Stomach (tissue), 9 donors: Measurements from ENCODE around the gene RAC2. TPM values are rescaled to one million over a fixed set of nuclear protein-coding genes. Genes with fewer than 3 reads are reported as not detected.

Source experiments
- DNase-seq, 2 donors: peaks; one replicate each; pipeline versions ENCODE4 v3.0.0 to v3.0.0-alpha.2; 2013 to 2019
- H3K27ac ChIP-seq, 5 donors: fragments of 200-600 bp in 4 of 5; sonication (generic) in 4 of 5; one replicate each; pipeline ENCODE4 v1.5.1; 2013 to 2019; ENCODE audit warnings: mild to moderate bottlenecking in 1 of 5, moderate library complexity in 1 of 5
- H3K27me3 ChIP-seq, 3 donors: fragments of 200-600 bp; sonication (generic); one replicate each; pipeline ENCODE4 v1.5.1; 2017 to 2019; ENCODE audit warnings: mixed run types in 1 of 3
- H3K36me3 ChIP-seq, 4 donors: fragments of 200-600 bp; sonication (generic); 1 replicate in 3 of 4; 2 replicates in 1 of 4; pipeline ENCODE4 v1.5.1; 2016 to 2019
- H3K4me1 ChIP-seq, 4 donors: fragments of 200-600 bp; sonication (generic); one replicate each; pipeline ENCODE4 v1.5.1; 2016 to 2019
- H3K4me3 ChIP-seq, 4 donors: fragments of 200-600 bp; sonication (generic) in 3 of 4; one replicate each; pipeline ENCODE4 v1.5.1; 2016 to 2019; ENCODE audit warnings: mild to moderate bottlenecking in 1 of 4
- H3K9me3 ChIP-seq, 4 donors: fragments of 200-600 bp; sonication (generic); one replicate each; pipeline ENCODE4 v1.5.1; 2016 to 2019
- EP300 ChIP-seq: sonication (generic); formaldehyde crosslinking; IDR thresholded peaks from one replicate; pipeline ENCODE4 v1.6.1; 2017; ENCODE audit warnings: antibody characterized with exemption
- POLR2A ChIP-seq, 4 donors: fragments of 450-650 bp; IDR thresholded peaks; one replicate each; pipeline ENCODE4 v1.6.1; 2016; ENCODE audit warnings: antibody characterized with exemption in 4 of 4, control low read depth in 2 of 4, mild to moderate bottlenecking in 1 of 4, moderate library complexity in 1 of 4
- POLR2AphosphoS5 ChIP-seq, 3 donors: sonication (generic); formaldehyde crosslinking; IDR thresholded peaks; one replicate each; pipeline ENCODE4 v1.6.1; 2016; ENCODE audit warnings: antibody characterized with exemption in 3 of 3
- WGBS, 5 donors: extraction: QIAGEN DNeasy Blood & Tissue Kit in 3 of 5; methylation state at CpG; one replicate each; pipeline versions ENCODE4 v1.1.5 to v1.1.7; 2013 to 2018; 5-methylcytosine and 5-hydroxymethylcytosine counted together
- intact Hi-C: fragments of 100-400 bp; cut with DNase I; formaldehyde crosslinking; loops from one replicate; pipeline ENCODE4 v1.15.1; 2023; ENCODE audit warnings: low total_unique reads
- polyA plus RNA-seq, 3 donors: library from polyadenylated mRNA; stranded (reverse); fragments of 200-250 nt; gene quantifications; one replicate each; pipeline ENCODE4 v1.2.3, GENCODE V29; 2013
- total RNA-seq, 5 donors: library from RNA; depleted of rRNA; stranded (reverse); fragments of >200 nt; gene quantifications; one replicate each; pipeline versions ENCODE4 v1.1.0 to v1.2.3, GENCODE V29; 2014 to 2016
- TF ChIP-seq, protein P1 (sequence below), 7 experiments: fragments of 450-650 bp in 4 of 7; fragments of 200-600 bp in 3 of 7; sonication (generic) in 3 of 7; IDR thresholded peaks; one replicate each; pipeline ENCODE4 v1.5.1; 2016 to 2019; ENCODE audit warnings: antibody characterized with exemption in 7 of 7, control low read depth in 2 of 7, mild to moderate bottlenecking in 1 of 7
- donor health status: healthy with polysubstance abuse.
- donor health status: Bipolar disorder and iron deficiency.
- donor health status: healthy.

The RAC2 gene
- total and polyA plus RNA-seq, 8 donors = 1.8 to 50.4 (median 16.3) TPM

GRCh38 chr22:37220543-37220981 lies 23.5 kb downstream of the RAC2 start:
- Histone ChIP-seq H3K36me3 (peaks cover 0 to 7% (median 2%) of the 10 kb centered on the region in 4 donors), H3K27ac (peak overlapping the region in 1 of 5 donors; percentile 3), H3K4me3 (no peak overlapping the region), H3K9me3 (no peaks in the 10 kb centered on the region), H3K27me3 (peaks cover 0 to 32% (median 0%) of the 10 kb centered on the region in 3 donors), H3K4me1 (peaks cover 0 to 9% (median 0%) of the 10 kb centered on the region in 4 donors)
- no peak for DNase-seq
- WGBS, 5 donors = 61 to 79% (median 70%) methylated on average over 4 of the region's 4 CpGs
- intact Hi-C loops = no loop called here
- TF ChIP-seq POLR2A (IDR thresholded peaks at IDR 0.05) (no peak), EP300 (no peak), POLR2AphosphoS5 (IDR thresholded peaks at IDR 0.05) (no peak)
- TF ChIP-seq, protein P1, sequence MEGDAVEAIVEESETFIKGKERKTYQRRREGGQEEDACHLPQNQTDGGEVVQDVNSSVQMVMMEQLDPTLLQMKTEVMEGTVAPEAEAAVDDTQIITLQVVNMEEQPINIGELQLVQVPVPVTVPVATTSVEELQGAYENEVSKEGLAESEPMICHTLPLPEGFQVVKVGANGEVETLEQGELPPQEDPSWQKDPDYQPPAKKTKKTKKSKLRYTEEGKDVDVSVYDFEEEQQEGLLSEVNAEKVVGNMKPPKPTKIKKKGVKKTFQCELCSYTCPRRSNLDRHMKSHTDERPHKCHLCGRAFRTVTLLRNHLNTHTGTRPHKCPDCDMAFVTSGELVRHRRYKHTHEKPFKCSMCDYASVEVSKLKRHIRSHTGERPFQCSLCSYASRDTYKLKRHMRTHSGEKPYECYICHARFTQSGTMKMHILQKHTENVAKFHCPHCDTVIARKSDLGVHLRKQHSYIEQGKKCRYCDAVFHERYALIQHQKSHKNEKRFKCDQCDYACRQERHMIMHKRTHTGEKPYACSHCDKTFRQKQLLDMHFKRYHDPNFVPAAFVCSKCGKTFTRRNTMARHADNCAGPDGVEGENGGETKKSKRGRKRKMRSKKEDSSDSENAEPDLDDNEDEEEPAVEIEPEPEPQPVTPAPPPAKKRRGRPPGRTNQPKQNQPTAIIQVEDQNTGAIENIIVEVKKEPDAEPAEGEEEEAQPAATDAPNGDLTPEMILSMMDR (IDR thresholded peaks at IDR 0.05) = no peak

GRCh38 chr22:37219533-37219932 lies 24.5 kb downstream of the RAC2 start:
- Histone ChIP-seq H3K4me1 (peaks cover 0 to 9% (median 0%) of the 10 kb centered on the region in 4 donors), H3K36me3 (no peaks in the 10 kb centered on the region), H3K27me3 (peaks cover 0 to 31% (median 0%) of the 10 kb centered on the region in 3 donors), H3K9me3 (no peaks in the 10 kb centered on the region), H3K4me3 (no peak overlapping the region), H3K27ac (peak overlapping the region in 1 of 5 donors; percentile 75)
- no peak for DNase-seq
- intact Hi-C loops = no loop called here
- WGBS, 5 donors = 63 to 90% (median 84%) methylated on average over 6 of the region's 6 CpGs
- no peak for TF ChIP-seq EP300
- TF ChIP-seq POLR2A (IDR thresholded peaks at IDR 0.05) = no peak
- no peak for TF ChIP-seq POLR2AphosphoS5 (IDR thresholded peaks at IDR 0.05)
- TF ChIP-seq, protein P1 (IDR thresholded peaks at IDR 0.05) = no peak

- Histone ChIP-seq H3K27me3 (peaks cover 0 to 32% (median 0%) of the 10 kb centered on the region in 3 donors), H3K9me3 (no peaks in the 10 kb centered on the region), H3K27ac (peak overlapping the region in 1 of 5 donors; percentile 75), H3K4me3 (no peak overlapping the region), H3K36me3 (no peaks in the 10 kb centered on the region), H3K4me1 (peaks cover 0 to 9% (median 0%) of the 10 kb centered on the region in 4 donors)
- DNase-seq = peak in 1 of 2 donors; percentile 68
- intact Hi-C loops = no loop called here
- TF ChIP-seq POLR2A (IDR thresholded peaks at IDR 0.05) = no peak
- no peak for TF ChIP-seq EP300
- TF ChIP-seq, protein P1 (IDR thresholded peaks at IDR 0.05) = no peak
- no peak for TF ChIP-seq POLR2AphosphoS5 (IDR thresholded peaks at IDR 0.05)
- WGBS, 5 donors = 30 to 45% (median 39%) methylated on average over 6 to 7 of the region's 7 CpGs
Observed at GRCh38 chr22:37218771-37219411, 25.2 kb downstream of the RAC2 start.

DNA sequence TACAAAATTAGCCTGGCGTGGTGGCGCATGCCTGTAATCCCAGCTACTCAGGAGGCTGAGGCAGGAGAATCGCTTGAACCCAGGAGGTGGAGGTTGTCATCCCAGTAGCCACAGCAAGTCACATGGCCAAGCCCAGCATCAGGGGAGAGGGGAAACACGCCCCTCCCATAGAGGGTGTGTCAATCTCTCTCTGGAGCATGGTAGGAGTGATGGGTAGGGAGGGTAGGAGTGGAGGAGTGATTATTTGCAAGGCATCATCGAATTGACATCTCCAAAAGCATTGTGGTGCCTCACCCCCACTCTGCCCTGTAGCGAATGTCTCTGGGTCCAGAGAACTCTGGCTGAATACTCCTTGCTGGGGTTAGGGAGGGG lies 25.7 kb downstream of the RAC2 start:
- Histone ChIP-seq H3K27ac (peak overlapping the region in 1 of 5 donors; percentile 75), H3K9me3 (no peaks in the 10 kb centered on the region)
- 72 to 86% (median 77%) methylated on average over 6 of the region's 6 CpGs for WGBS, 5 donors

More for the DNA sequence above, 25.7 kb downstream of the RAC2 start:
- no peak for DNase-seq
- intact Hi-C loops = no loop called here
- no peak for TF ChIP-seq EP300
- TF ChIP-seq, protein P1 (IDR thresholded peaks at IDR 0.05) = no peak
- TF ChIP-seq POLR2AphosphoS5 (IDR thresholded peaks at IDR 0.05) = no peak
- TF ChIP-seq POLR2A (IDR thresholded peaks at IDR 0.05) = no peak
- peaks cover 0 to 37% (median 0%) of the 10 kb centered on the region in 3 donors for H3K27me3 ChIP-seq
- H3K36me3 ChIP-seq = no peaks in the 10 kb centered on the region
- H3K4me1 ChIP-seq = peaks cover 0 to 7% (median 0%) of the 10 kb centered on the region in 4 donors
- no peak overlapping the region for H3K4me3 ChIP-seq
